GM21515 (cell line): ENCODE results near the gene C16orf54.
"Not testable (repeated sequence)": the region's sequence is repeated elsewhere in the genome, so short reads cannot be mapped to it uniquely, and the experiment has no call there.

Source experiments
- ATAC-seq: cut with Tn5 transposase; IDR thresholded peaks from one replicate; pipeline ENCODE4 v1.9.1; 2021; ENCODE audit not compliant: unreplicated experiment

The C16orf54 gene

GRCh38 chr16:29710227-29711219 is 35.3 kb downstream of the C16orf54 start:
- no peak for ATAC-seq

GRCh38 chr16:29709657-29710056 is 36.1 kb downstream of the C16orf54 start:
- ATAC-seq = not testable (repeated sequence)

GRCh38 chr16:29708917-29709600 is 36.7 kb downstream of the C16orf54 start:
- no peak for ATAC-seq

GRCh38 chr16:29707160-29707559 is 38.6 kb downstream of the C16orf54 start:
- not testable (repeated sequence) for ATAC-seq

- no peak for ATAC-seq
Measured at GRCh38 chr16:29705030-29705429, 40.8 kb downstream of the C16orf54 start.

GRCh38 chr16:29702269-29702668 is 43.5 kb downstream of the C16orf54 start:
- no peak for ATAC-seq

- ATAC-seq = no peak
Measured at GRCh38 chr16:29701214-29701555, 44.6 kb downstream of the C16orf54 start.

- ATAC-seq = no peak
Measured at GRCh38 chr16:29700253-29700987, 45.4 kb downstream of the C16orf54 start.

GRCh38 chr16:29699324-29700219 is 46.2 kb downstream of the C16orf54 start:
- no peak for ATAC-seq

- ATAC-seq = no peak
Measured at GRCh38 chr16:29698484-29699323, 47.1 kb downstream of the C16orf54 start.

GRCh38 chr16:29698042-29698441 is 47.7 kb downstream of the C16orf54 start:
- no peak for ATAC-seq

- no peak for ATAC-seq
Measured at GRCh38 chr16:29697391-29697790, 48.4 kb downstream of the C16orf54 start.

- no peak for ATAC-seq
Measured at GRCh38 chr16:29696881-29697331, 48.9 kb downstream of the C16orf54 start.

- not testable (repeated sequence) for ATAC-seq
Measured at GRCh38 chr16:29695675-29696074, 50.1 kb downstream of the C16orf54 start.

- ATAC-seq = no peak
Measured at GRCh38 chr16:29694384-29695195, 51.2 kb downstream of the C16orf54 start.

GRCh38 chr16:29692606-29693005 is 53.2 kb downstream of the C16orf54 start:
- not testable (repeated sequence) for ATAC-seq
